Common myeloid progenitor, CD34-positive (primary cell): ENCODE data around the gene FHIT.
A peak's percentile ranks its signal among the peaks of the same experiment; 100 is the strongest.

Source experiments
- CTCF ChIA-PET: fragments of 350-600 bp; sonication (Branson Sonifier 250); formaldehyde crosslinking; loops from one replicate; lab custom pipeline; 2021; ENCODE audit warnings: antibody characterized with exemption; lab: Charles Lee
- POLR2A ChIA-PET: fragments of 350-600 bp; sonication (Branson Sonifier 250); formaldehyde crosslinking; loops from one replicate; lab custom pipeline; 2021; ENCODE audit warnings: antibody characterized with exemption; lab: Charles Lee
- DNase-seq, 3 donors: peaks; one replicate each; pipeline versions ENCODE4 v3.0.0 to v3.0.0-alpha.2; 2013
- H3K27ac ChIP-seq, 2 experiments: 1 replicate in 1 of 2; 2 replicates in 1 of 2; pipeline ENCODE4 v1.7.0; 2013; ENCODE audit warnings: inconsistent platforms in 2 of 2, low read length in 2 of 2, mild to moderate bottlenecking in 2 of 2, low read depth in 1 of 2, moderate library complexity in 1 of 2; ENCODE audit not compliant: severe bottlenecking in 2 of 2, insufficient read depth in 1 of 2, poor library complexity in 1 of 2
- H3K27me3 ChIP-seq, 5 experiments: replicated peaks in 2 of 5; 1 replicate in 3 of 5; 2 replicates in 2 of 5; pipeline versions ENCODE4 v1.6.1 to v1.7.0; 2013; ENCODE audit warnings: low read length in 4 of 5, mild to moderate bottlenecking in 2 of 5, moderate library complexity in 2 of 5, inconsistent platforms in 1 of 5; ENCODE audit not compliant: insufficient read depth in 5 of 5, control insufficient read depth in 4 of 5
- H3K36me3 ChIP-seq, 4 experiments: 1 replicate in 2 of 4; 2 replicates in 2 of 4; pipeline versions ENCODE4 v1.6.1 to v1.7.0; 2013; ENCODE audit warnings: low read length in 3 of 4, control low read depth in 1 of 4, mild to moderate bottlenecking in 1 of 4; ENCODE audit not compliant: control insufficient read depth in 4 of 4, insufficient read depth in 4 of 4
- H3K4me1 ChIP-seq, 4 experiments: 1 replicate in 3 of 4; 2 replicates in 1 of 4; pipeline versions ENCODE4 v1.6.1 to v1.7.1; 2013; ENCODE audit warnings: low read length in 3 of 4, mild to moderate bottlenecking in 3 of 4, control low read depth in 1 of 4, inconsistent platforms in 1 of 4, moderate library complexity in 1 of 4; ENCODE audit not compliant: control insufficient read depth in 4 of 4, insufficient read depth in 4 of 4; ENCODE audit errors: control extremely low read depth in 1 of 4
- H3K4me3 ChIP-seq, 7 experiments: 1 replicate in 4 of 7; 2 replicates in 3 of 7; pipeline versions ENCODE4 v1.5.1 to v1.7.0; 2013; ENCODE audit warnings: mild to moderate bottlenecking in 7 of 7, low read length in 6 of 7, moderate library complexity in 6 of 7, inconsistent platforms in 2 of 7, low read depth in 2 of 7, control low read depth in 1 of 7; ENCODE audit not compliant: insufficient read depth in 4 of 7, control insufficient read depth in 1 of 7; ENCODE audit errors: extremely low read depth in 1 of 7
- H3K9me3 ChIP-seq, 5 experiments: 1 replicate in 4 of 5; 2 replicates in 1 of 5; pipeline versions ENCODE4 v1.6.1 to v1.7.1; 2013; ENCODE audit warnings: low read length in 4 of 5, mild to moderate bottlenecking in 2 of 5, inconsistent platforms in 1 of 5, low read depth in 1 of 5, moderate library complexity in 1 of 5; ENCODE audit not compliant: control insufficient read depth in 4 of 5, insufficient read depth in 2 of 5; ENCODE audit errors: control extremely low read depth in 1 of 5
- WGBS: methylation state at CpG from one replicate; pipeline ENCODE4 v1.1.5; 2013; ENCODE audit not compliant: insufficient coverage; 5-methylcytosine and 5-hydroxymethylcytosine counted together

The FHIT gene

GRCh38 chr3:60030982-60031381, 1220.3 kb downstream of the FHIT start:
- Histone ChIP-seq H3K36me3 (no peaks in the 10 kb centered on the region), H3K27me3 (no peaks in the 10 kb centered on the region), H3K27ac (no peak overlapping the region), H3K4me1 (peaks cover 0 to 3% (median under 1%) of the 10 kb centered on the region in 4 experiments), H3K9me3 (no peaks in the 10 kb centered on the region), H3K4me3 (no peak overlapping the region)
- ChIA-PET CTCF (no interaction called here), POLR2A (no interaction called here)
- DNase-seq = no peak
- 100% methylated on average over 1 of the region's 1 CpG for WGBS

GRCh38 chr3:60028233-60028632, 1223.0 kb downstream of the FHIT start:
- ChIA-PET POLR2A (no interaction called here), CTCF (interaction anchor here (0.7 kb wide), 1 partner anchor 177 kb away, joined by 3 read pairs; no protein-coding TSS in a partner anchor)
- H3K9me3 ChIP-seq = no peaks in the 10 kb centered on the region
- 89% methylated on average over 1 of the region's 2 CpGs for WGBS
- DNase-seq = no peak
- no peaks in the 10 kb centered on the region for H3K27me3 ChIP-seq
- H3K27ac ChIP-seq = no peak overlapping the region
- H3K4me1 ChIP-seq = peaks cover 0 to 9% (median 2%) of the 10 kb centered on the region in 4 experiments
- no peak overlapping the region for H3K4me3 ChIP-seq
- no peaks in the 10 kb centered on the region for H3K36me3 ChIP-seq

GRCh38 chr3:60027335-60027734, 1223.9 kb downstream of the FHIT start:
- POLR2A ChIA-PET = no interaction called here
- CTCF ChIA-PET = interaction anchor here (0.7 kb wide), 2 partner anchors 168 to 176 kb away, joined by 3 read pairs; no protein-coding TSS in a partner anchor

GRCh38 chr3:60025096-60026050, 1225.9 kb downstream of the FHIT start:
- ChIA-PET CTCF (interaction anchor here (0.6 to 0.9 kb wide), 2 partner anchors 140 to 1186 kb away, joined by 3 to 4 read pairs; no protein-coding TSS in a partner anchor), POLR2A (interaction anchor here (0.7 kb wide), 1 partner anchor 17 kb away, joined by 3 read pairs; no protein-coding TSS in a partner anchor)
- Histone ChIP-seq H3K27me3 (no peaks in the 10 kb centered on the region), H3K9me3 (no peaks in the 10 kb centered on the region), H3K4me3 (no peak overlapping the region), H3K27ac (no peak overlapping the region), H3K36me3 (no peaks in the 10 kb centered on the region), H3K4me1 (peaks cover 0 to 9% (median 2%) of the 10 kb centered on the region in 4 experiments)
- WGBS = 100% methylated on average over 1 of the region's 3 CpGs
- DNase-seq = peak in 2 of 3 donors; percentile 13 to 26

More at GRCh38 chr3:60027335-60027734, 1223.9 kb downstream of the FHIT start:
- Histone ChIP-seq H3K27me3 (no peaks in the 10 kb centered on the region), H3K4me1 (peaks cover 0 to 9% (median 2%) of the 10 kb centered on the region in 4 experiments), H3K9me3 (no peaks in the 10 kb centered on the region), H3K36me3 (no peaks in the 10 kb centered on the region), H3K4me3 (no peak overlapping the region), H3K27ac (no peak overlapping the region)
- no peak for DNase-seq
- 95% methylated on average over 4 of the region's 7 CpGs for WGBS

- 100% methylated on average over 1 of the region's 2 CpGs for WGBS
- no peaks in the 10 kb centered on the region for H3K27me3 ChIP-seq
- H3K36me3 ChIP-seq = no peaks in the 10 kb centered on the region
- H3K27ac ChIP-seq = no peak overlapping the region
- DNase-seq = no peak
- peaks cover 0 to 9% (median 2%) of the 10 kb centered on the region in 4 experiments for H3K4me1 ChIP-seq
- CTCF ChIA-PET = interaction anchor here (0.6 kb wide), 1 partner anchor 303 kb away, joined by 3 read pairs; no protein-coding TSS in a partner anchor
- POLR2A ChIA-PET = no interaction called here
- H3K4me3 ChIP-seq = no peak overlapping the region
- H3K9me3 ChIP-seq = no peaks in the 10 kb centered on the region
Observed at GRCh38 chr3:60024400-60024799, 1226.9 kb downstream of the FHIT start.

- Histone ChIP-seq H3K4me1 (peaks cover 0 to 9% (median 2%) of the 10 kb centered on the region in 4 experiments), H3K27me3 (no peaks in the 10 kb centered on the region), H3K4me3 (no peak overlapping the region), H3K36me3 (no peaks in the 10 kb centered on the region), H3K9me3 (no peaks in the 10 kb centered on the region), H3K27ac (no peak overlapping the region)
- POLR2A ChIA-PET = no interaction called here
- CTCF ChIA-PET = interaction anchor here (1.0 to 2.0 kb wide), 4 partner anchors 10 to 24 kb away, joined by 3 to 5 read pairs (median 4); no protein-coding TSS in a partner anchor
- no peak for DNase-seq
Observed at GRCh38 chr3:60023189-60023588, 1228.1 kb downstream of the FHIT start.

GRCh38 chr3:60017631-60018030, 1233.6 kb downstream of the FHIT start:
- peak in 2 of 3 donors; percentile 15 to 34 for DNase-seq
- Histone ChIP-seq H3K27ac (no peak overlapping the region), H3K27me3 (no peaks in the 10 kb centered on the region), H3K9me3 (peaks cover 0 to 6% (median 0%) of the 10 kb centered on the region in 5 experiments), H3K36me3 (no peaks in the 10 kb centered on the region), H3K4me1 (no peaks in the 10 kb centered on the region), H3K4me3 (no peak overlapping the region)
- 91% methylated on average over 1 of the region's 2 CpGs for WGBS
- ChIA-PET POLR2A (no interaction called here), CTCF (interaction anchor here (0.8 kb wide), 1 partner anchor 12 kb away, joined by 3 read pairs; no protein-coding TSS in a partner anchor)
